HG03103 (cell line): ENCODE measurements around the gene PDLIM3.
"Not testable (repeated sequence)": the region's sequence is repeated elsewhere in the genome, so short reads cannot be mapped to it uniquely, and the experiment has no call there.

Experiments used
- ATAC-seq: cut with Tn5 transposase; IDR thresholded peaks from one replicate; pipeline ENCODE4 v1.9.1; 2021; ENCODE audit warnings: low read depth; ENCODE audit not compliant: unreplicated experiment

PDLIM3 gene, protein sequence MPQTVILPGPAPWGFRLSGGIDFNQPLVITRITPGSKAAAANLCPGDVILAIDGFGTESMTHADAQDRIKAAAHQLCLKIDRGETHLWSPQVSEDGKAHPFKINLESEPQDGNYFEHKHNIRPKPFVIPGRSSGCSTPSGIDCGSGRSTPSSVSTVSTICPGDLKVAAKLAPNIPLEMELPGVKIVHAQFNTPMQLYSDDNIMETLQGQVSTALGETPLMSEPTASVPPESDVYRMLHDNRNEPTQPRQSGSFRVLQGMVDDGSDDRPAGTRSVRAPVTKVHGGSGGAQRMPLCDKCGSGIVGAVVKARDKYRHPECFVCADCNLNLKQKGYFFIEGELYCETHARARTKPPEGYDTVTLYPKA

GRCh38 chr4:185534866-185535611, at the start of gene PDLIM3:
Gene PDLIM3 (minus strand): TSS chr4:185535507. CDS start chr4:185535434, 73 bp downstream.
- ATAC-seq: no peak

DNA sequence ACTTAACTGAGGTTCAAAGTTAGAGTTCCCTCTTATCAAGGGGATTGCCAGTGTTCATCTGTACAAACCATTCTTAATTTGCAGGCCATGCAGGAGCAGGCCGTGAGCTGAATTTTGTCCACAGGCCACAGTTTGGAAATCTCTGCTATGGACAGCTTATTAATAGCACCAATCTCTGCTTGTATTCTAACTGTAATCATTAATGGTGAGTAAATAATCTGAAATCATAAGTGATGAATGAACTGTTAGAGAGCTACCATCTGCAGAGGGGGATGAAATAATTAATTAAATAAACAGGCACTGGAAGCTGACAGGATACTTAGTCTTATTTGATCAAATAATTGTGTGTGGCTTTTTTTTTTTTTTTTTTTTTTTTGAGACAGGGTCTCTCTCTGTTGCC, 48.5 kb upstream of the PDLIM3 start:
- ATAC-seq: no peak

- no peak for ATAC-seq
Measured at GRCh38 chr4:185582651-185583400, 47.5 kb upstream of the PDLIM3 start.

DNA sequence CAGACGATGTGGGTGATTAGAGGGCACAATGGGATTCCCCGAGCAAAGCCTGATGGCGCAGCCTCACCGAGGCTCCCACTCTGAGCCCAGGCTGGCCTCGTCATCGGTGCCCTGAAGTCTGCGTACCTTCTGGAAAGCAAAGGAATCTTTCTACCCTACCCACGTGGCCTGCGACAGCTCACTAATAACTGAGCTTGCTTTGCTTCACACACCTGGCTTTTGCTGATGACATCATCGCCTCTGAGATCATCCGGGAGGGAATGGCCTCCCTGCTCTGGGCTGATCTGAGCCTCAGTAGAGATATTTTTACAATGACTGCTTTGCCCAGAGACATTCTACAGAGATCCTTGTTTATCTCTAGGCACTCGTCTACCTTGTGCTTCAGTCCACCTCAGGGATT, 45.4 kb upstream of the PDLIM3 start:
- no peak for ATAC-seq

DNA sequence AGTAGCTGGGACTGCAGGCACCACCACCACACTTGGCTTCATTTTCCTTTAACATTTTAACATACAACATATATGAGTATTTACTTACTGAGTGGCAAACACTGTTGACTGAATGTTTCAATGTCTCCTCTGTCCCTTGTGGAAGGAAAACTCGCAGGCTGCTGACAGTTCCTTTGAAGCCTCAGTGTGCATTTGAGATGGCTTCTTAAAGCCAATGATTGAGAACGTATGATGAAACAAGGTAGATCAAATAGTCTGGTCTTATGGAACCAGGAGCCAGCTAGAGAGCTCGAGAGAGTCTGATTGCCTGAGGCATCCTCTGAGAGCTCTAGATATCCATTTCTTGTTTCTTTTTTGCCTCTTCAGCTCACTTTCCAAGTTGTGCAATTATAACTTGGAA, 43.0 kb upstream of the PDLIM3 start:
- ATAC-seq: no peak

DNA sequence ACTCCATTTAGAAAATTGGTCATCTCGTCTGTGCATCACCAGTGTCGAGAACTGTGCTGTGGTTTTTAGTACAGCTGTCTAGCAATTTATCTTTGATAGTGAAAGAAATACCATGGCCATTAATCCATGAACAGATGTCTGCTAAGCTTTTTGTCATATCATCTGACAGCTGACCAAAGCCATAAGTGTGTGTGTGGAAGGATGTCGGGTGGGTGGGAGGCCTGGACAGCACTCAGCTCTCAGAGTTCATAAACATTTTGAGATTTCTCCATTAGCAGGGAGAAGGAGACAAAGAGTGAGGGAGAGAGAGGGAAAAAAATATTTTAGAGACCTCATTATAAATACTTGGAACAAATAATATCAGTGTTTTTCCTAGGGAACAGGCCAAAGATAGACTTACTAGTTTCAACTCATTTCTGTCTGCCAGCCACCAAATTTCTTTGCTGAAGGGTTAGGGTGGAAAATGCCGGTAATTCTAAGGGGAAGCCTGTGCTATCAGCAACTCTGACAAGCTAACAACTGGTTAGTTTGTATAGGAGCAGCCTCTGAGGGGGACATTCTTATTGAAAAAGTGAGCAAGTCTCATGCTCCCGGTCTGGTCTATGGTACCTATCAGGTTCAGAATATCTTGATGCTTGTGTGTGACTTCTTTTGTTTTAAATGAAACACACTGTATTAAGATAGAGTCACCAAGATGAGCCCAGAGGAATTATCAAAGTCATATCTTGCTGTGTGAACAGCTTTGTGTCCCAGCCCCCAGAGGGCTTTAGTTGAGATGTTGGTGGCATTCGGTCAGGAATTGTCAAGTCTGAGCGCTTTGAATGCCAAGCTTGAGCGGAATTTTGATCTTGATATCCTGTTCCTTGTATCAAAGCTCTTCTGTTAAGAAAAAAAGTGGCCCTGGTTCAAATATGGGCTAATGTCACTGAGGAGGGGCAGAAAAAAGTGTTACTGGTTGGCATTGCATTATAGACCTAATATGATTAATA, 41.9 kb upstream of the PDLIM3 start:
- ATAC-seq: no peak

DNA sequence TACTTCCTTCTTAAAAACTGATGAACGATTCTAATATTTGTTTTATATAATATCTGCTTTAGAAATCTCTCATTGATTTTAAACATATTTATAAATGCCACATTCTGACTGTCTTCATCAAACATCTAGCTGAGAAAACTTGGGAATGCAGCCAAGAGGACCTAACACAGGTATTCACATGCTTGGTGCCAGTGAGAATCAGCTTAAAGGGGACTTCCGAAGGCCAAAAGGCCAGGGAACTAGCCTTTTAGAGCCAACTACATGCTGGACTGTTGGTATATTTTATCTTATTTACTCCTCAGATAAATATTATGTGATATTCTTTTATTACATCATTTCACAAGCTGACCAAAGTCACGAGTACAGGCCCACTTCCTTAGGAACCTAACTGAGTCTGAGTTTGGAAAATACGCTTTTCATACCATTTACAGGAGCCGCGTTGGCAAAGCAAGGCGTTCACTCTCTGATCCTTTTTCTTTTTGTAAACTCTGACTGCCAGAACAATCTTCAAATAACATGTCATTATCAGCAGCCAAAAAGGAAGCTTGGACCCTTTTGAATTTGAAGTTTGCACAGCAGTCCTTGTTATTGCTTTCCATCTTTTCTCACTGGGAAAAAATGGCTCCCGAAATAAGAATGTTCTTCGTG, 41.1 kb upstream of the PDLIM3 start:
- ATAC-seq: no peak

DNA sequence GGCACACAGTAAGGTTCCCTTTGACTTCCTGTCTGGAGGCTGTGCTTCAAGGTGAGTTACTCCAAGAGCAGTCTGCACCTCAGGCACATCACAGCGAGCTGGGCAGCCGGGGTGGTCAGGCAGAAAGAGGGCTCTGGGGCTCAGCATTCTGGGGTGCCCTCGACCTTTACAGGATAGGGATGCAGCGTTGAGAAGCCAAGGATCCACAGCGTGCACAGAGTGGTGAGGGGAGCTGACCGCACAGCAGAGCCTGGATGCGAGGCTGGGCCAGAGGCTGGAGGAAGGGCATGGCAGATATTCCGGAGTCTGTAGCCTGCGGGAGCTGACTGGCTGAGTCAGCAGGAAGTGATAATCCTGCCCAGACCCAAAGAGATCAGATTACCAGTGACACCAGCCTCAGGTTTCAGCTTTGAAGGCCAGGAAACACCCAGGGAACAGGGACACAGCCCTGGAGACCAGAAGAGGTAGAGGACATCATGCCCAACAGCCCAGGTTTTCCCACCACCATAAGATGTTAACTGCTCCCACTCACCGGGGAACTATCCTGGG, 38.4 kb upstream of the PDLIM3 start:
- ATAC-seq: no peak

- ATAC-seq: no peak
Measured at GRCh38 chr4:185570727-185571126, 35.4 kb upstream of the PDLIM3 start.

DNA sequence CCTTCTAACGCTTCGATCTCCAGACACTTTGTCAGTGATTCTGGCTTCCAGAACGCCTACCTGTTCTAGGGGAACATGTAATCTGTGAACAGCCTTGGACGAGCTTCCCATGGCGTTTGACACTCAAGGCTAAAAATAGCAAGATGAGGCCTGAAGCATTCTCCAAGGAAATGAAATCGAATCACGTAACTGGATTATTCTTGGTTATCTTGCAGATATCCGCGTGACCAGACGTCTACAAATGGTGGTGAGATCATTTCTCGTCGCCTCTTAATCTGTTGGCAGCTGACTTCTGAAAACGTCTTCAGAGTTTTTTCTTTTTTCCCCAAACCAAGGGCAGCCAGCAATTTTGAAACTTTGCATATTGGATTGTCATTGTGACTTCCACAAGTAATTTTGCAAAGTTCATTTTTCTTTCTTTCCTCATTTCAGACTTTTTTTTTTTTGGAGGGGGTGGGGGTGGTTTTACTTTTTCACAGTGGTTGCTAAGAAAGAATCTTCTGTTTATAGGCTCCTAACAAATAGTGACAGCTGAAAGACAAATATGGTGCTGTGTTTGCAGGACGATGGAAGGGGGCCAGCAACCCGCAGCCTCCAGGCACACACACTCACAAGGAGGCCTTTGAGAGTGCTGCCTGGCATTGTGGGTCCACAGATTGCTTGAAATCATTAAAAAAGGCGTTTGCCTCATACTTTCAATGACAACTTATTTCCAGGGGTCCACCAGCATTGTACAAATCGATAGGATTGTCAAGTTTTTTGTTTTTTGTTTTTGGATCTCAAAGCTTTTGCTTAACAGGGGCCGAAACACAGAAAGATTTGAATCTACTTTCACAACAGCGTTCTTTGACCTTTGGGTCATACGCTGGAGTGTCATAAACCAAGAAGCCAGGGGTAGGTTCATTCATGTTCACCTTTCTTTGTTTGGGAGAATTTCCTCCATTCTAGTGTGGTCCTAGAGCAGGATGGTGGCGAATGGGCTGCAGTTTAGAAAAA, 32.4 kb upstream of the PDLIM3 start:
- ATAC-seq: no peak

GRCh38 chr4:185566972-185567371, 31.7 kb upstream of the PDLIM3 start:
- no peak for ATAC-seq

- ATAC-seq: no peak
Measured at GRCh38 chr4:185566425-185566824, 31.1 kb upstream of the PDLIM3 start.

DNA sequence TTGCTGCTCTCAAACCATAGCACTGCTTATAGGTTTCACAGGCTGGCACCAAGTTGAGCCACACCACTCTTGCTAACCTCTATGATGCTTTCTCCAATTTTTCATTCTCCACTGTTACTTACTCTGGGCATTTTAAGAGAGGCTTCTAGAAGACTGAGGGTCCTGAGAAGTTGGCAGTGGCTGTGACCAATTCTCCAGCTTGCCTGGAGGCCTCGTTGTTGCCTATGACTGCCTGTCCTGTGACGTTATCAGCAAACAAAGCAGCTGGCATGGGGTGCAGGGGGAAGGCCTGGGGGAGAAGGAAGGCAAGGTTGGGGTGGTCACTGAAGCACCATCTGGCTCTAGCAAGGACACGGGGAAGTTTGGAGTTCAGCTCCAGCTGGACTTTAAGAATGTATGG, 30.4 kb upstream of the PDLIM3 start:
- no peak for ATAC-seq

- no peak for ATAC-seq
Measured at GRCh38 chr4:185564349-185564748, 29.0 kb upstream of the PDLIM3 start.

GRCh38 chr4:185562531-185562930, 27.2 kb upstream of the PDLIM3 start:
- ATAC-seq: no peak

GRCh38 chr4:185560316-185560715, 25.0 kb upstream of the PDLIM3 start:
- no peak for ATAC-seq

GRCh38 chr4:185559915-185560281, 24.6 kb upstream of the PDLIM3 start:
- no peak for ATAC-seq

- not testable (repeated sequence) for ATAC-seq
Measured at GRCh38 chr4:185559251-185559914, 24.1 kb upstream of the PDLIM3 start.
